Measurements from ENCODE around the gene P2RY8.

GRCh38 chrX:1435241-1435895, 101.6 kb downstream of the P2RY8 start:
- TF ChIP-seq CTCF (IDR thresholded peaks at IDR 0.05) = no peak
- TF ChIP-seq EZH2 (IDR thresholded peaks at IDR 0.05; ENCODE audit: borderline replicate concordance, insufficient read depth, low read depth, low read length, poor library complexity, severe bottlenecking) = no peak

Measured in B cell (primary cell).